Kidney capillary endothelial cell (primary cell): ENCODE results near the gene CACNA1S.

ENCODE experiments used
- DNase-seq: peaks from one replicate; pipeline ENCODE4 v3.0.0-alpha.2; 2018; ENCODE audit warnings: low spot score

Gene CACNA1S

GRCh38 chr1:201028461-201028889, 83.8 kb downstream of the CACNA1S start:
- peak; percentile 80 for DNase-seq

GRCh38 chr1:201026836-201027235, 85.4 kb downstream of the CACNA1S start:
- peak; percentile 53 for DNase-seq

- DNase-seq, result no peak
Measured at GRCh38 chr1:201026234-201026633, 86.0 kb downstream of the CACNA1S start.

GRCh38 chr1:201025571-201026002, 86.6 kb downstream of the CACNA1S start:
- peak; percentile 90 for DNase-seq

GRCh38 chr1:201024625-201024998, 87.6 kb downstream of the CACNA1S start:
- DNase-seq, result no peak

GRCh38 chr1:201023920-201024624, 88.2 kb downstream of the CACNA1S start:
- DNase-seq, result no peak

- peak; percentile 46 for DNase-seq
Measured at GRCh38 chr1:201023517-201023902, 88.7 kb downstream of the CACNA1S start, which contains the start of gene KIF21B. Gene KIF21B (minus strand): TSS chr1:201023714. CDS start chr1:201023383, 331 bp downstream.

GRCh38 chr1:201022820-201023516, 89.3 kb downstream of the CACNA1S start:
- peak; percentile 6 for DNase-seq

- DNase-seq, result no peak
Measured at GRCh38 chr1:201022493-201022819, 89.8 kb downstream of the CACNA1S start.

- DNase-seq, result no peak
Measured at GRCh38 chr1:201021630-201022492, 90.4 kb downstream of the CACNA1S start.

- DNase-seq, result no peak
Measured at GRCh38 chr1:201020721-201021629, 91.3 kb downstream of the CACNA1S start.

- no peak for DNase-seq
Measured at GRCh38 chr1:201020040-201020591, 92.1 kb downstream of the CACNA1S start.

- peak; percentile 16 for DNase-seq
Measured at GRCh38 chr1:201019321-201019977, 92.8 kb downstream of the CACNA1S start.

GRCh38 chr1:201017828-201018163, 94.4 kb downstream of the CACNA1S start:
- no peak for DNase-seq

GRCh38 chr1:201016943-201017827, 95.0 kb downstream of the CACNA1S start:
- no peak for DNase-seq

GRCh38 chr1:201016211-201016651, 96.0 kb downstream of the CACNA1S start:
- DNase-seq, result peak; percentile 36

- DNase-seq, result peak; percentile 41
Measured at GRCh38 chr1:201015551-201016091, 96.6 kb downstream of the CACNA1S start.

GRCh38 chr1:201014816-201015200, 97.4 kb downstream of the CACNA1S start:
- DNase-seq, result peak; percentile 60
